RWPE1 (cell line): ENCODE measurements around the gene HECW1.

Experiments used
- CTCF ChIA-PET: fragments of 350-600 bp; sonication (Branson Sonifier 250); formaldehyde crosslinking; extraction: SDS; loops from one replicate; lab custom pipeline; 2021; lab: Yijun Ruan, JAX
- POLR2A ChIA-PET: fragments of 400-600 bp; formaldehyde crosslinking; extraction: SDS; loops from one replicate; lab custom pipeline; 2020; ENCODE audit warnings: antibody characterized with exemption; ENCODE audit not compliant: low non-redundant PET; lab: Yijun Ruan, JAX
- DNase-seq: peaks from one replicate; pipeline ENCODE4 v3.0.0; 2012; ENCODE audit warnings: low spot score
- H3K27ac ChIP-seq: fragments of 450-650 bp; 2 replicates; pipeline ENCODE4 v1.5.1; 2017
- CTCF ChIP-seq: fragments of 450-650 bp; conservative IDR thresholded peaks from 2 replicates; pipeline ENCODE4 v1.5.1; 2017; ENCODE audit warnings: low read depth, mild to moderate bottlenecking

HECW1 gene

GRCh38 chr7:43363035-43363791, 250.8 kb downstream of the HECW1 start:
- peak overlapping the region; percentile 49 for H3K27ac ChIP-seq

DNA sequence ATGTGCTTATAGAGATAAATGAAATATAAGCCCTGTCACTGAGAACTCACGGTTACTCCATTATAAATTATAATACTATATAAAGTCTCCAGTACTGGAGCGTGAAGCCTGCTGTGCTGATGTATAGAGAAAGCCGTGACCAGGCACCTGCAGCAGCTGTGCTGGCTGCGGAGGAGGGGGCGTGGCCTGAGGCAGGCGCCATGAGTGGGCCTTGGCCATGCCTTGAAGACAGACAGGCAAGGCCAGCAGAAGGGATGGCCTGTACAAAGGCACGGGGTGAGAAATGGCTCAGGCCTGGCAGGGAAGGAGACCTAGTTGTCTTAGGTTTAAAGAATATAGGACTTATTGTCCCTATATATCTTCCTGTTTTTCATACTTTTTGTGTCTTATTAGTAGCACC, 251.9 kb downstream of the HECW1 start:
- H3K27ac ChIP-seq = no peak overlapping the region
- ChIA-PET POLR2A (no interaction called here), CTCF (interaction anchor here (0.6 kb wide), 2 partner anchors 447 to 618 kb away, joined by 3 to 4 read pairs; no protein-coding TSS in a partner anchor)
- DNase-seq = no peak
- no peak for TF ChIP-seq CTCF

More at GRCh38 chr7:43363035-43363791, 250.8 kb downstream of the HECW1 start:
- ChIA-PET CTCF (no interaction called here), POLR2A (no interaction called here)
- peak; percentile 23 for DNase-seq
- no peak for TF ChIP-seq CTCF

- ChIA-PET POLR2A (no interaction called here), CTCF (interaction anchor here (1.2 kb wide), 1 partner anchor 9 kb away, joined by 3 read pairs; no protein-coding TSS in a partner anchor)
- H3K27ac ChIP-seq = no peak overlapping the region
- DNase-seq = no peak
- TF ChIP-seq CTCF = no peak
Measured at GRCh38 chr7:43372676-43373355, 260.4 kb downstream of the HECW1 start.

GRCh38 chr7:43377196-43377960, 264.9 kb downstream of the HECW1 start:
- DNase-seq = no peak
- TF ChIP-seq CTCF = no peak
- POLR2A ChIA-PET = no interaction called here
- CTCF ChIA-PET = no interaction called here
- H3K27ac ChIP-seq = no peak overlapping the region

DNA sequence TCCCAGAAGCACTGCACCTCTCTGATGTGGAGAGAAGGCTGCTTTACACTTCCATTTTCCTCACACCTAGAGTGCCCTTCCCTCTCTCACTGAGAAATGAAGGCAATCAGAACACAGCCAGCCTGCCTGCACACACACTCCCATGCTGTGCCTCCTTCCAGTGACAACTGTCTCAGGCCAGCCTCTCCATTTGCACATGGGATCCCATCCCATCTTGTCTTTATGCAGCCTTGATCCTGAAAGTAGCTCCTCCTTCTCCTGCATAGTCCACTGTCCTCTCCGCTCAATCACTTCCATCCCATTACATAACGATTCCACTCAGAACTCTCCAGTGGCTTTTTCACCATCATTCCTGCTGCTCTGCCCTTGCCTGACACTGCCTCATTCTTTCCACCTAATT, 266.8 kb downstream of the HECW1 start:
- TF ChIP-seq CTCF = no peak
- no peak for DNase-seq
- ChIA-PET CTCF (no interaction called here), POLR2A (no interaction called here)
- H3K27ac ChIP-seq = no peak overlapping the region

DNA sequence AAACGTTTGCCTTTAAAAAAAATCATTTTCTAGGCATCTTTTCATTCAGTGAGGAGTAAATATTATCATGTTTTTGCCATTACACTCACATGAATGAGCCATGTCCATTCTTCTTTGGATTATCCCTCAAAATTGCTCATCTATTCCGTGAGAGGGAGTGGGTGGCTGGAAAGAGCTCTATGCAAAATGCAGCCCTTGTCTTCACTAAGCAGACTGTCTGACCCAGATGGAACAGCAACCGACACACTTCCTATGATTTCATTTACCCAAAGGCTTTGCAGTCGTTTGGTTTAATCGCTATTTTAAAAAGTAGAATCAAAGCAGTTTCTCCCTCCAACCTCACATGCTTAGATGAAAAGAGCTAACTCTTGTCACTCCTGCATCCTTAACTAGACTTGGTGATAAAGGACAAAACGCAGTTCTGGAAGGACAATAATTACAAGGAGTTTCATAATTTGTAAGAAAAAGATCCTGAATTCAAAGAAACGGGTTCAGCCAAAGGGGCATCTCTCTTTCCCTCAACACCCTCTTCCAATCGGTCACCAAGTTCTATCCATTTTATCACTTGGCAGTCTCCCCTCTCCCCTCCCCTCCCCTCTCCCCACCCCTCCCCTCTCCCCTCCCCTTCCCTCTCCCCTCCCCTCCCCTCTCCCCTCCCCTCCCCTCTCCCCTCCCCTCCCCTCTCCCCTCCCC, 272.3 kb downstream of the HECW1 start:
- CTCF ChIA-PET = interaction anchor here (0.5 kb wide), 1 partner anchor 828 kb away, joined by 3 read pairs; no protein-coding TSS in a partner anchor
- no peak overlapping the region for H3K27ac ChIP-seq
- POLR2A ChIA-PET = no interaction called here
- DNase-seq = no peak
- no peak for TF ChIP-seq CTCF
